Testis (tissue), 2 donors: ENCODE results near the gene SMIM7.
"Not testable (repeated sequence)": the region's sequence is repeated elsewhere in the genome, so short reads cannot be mapped to it uniquely, and the experiment has no call there.

Source experiments
- CTCF ChIP-seq, 3 experiments: fragments of 450-650 bp in 2 of 3; fragments of 200-600 bp in 1 of 3; sonication (generic) in 1 of 3; IDR thresholded peaks; one replicate each; pipeline ENCODE4 v1.5.1; 2016 to 2019; ENCODE audit warnings: antibody characterized with exemption in 3 of 3, mild to moderate bottlenecking in 2 of 3, moderate library complexity in 1 of 3
- POLR2A ChIP-seq: fragments of 450-650 bp; IDR thresholded peaks from one replicate; pipeline ENCODE4 v1.6.1; 2017; ENCODE audit warnings: antibody characterized with exemption, mild to moderate bottlenecking, moderate library complexity

GRCh38 chr19:16673839-16674238, 13.9 kb upstream of the SMIM7 start:
- not testable (repeated sequence) for TF ChIP-seq CTCF (IDR thresholded peaks at IDR 0.05); POLR2A
